HepG2 (cell line): ENCODE measurements around the gene TAF11. TPM values are rescaled to one million over a fixed set of nuclear protein-coding genes. Genes with fewer than 3 reads are reported as not detected.

ENCODE experiments used
- ATAC-seq: fragments of 200-7000 bp; cut with Tn5 transposase; 3 replicates; pipeline ENCODE4 v1.9.1; 2020; ENCODE audit warnings: mild to moderate bottlenecking, moderate library complexity
- BruUV-seq: library from RNA; stranded (reverse); fragments of 400-500 nt; replicated peaks from 2 replicates; lab custom pipeline; 2021; lab: Mats Ljungman, UMichigan
- CTCF ChIA-PET: fragments of 300-600 bp; formaldehyde crosslinking; extraction: SDS; loops from one replicate; lab custom pipeline; 2021; ENCODE audit warnings: low total read pairs, inconsistent platforms, low intra/inter-chr PET ratio; lab: Yijun Ruan, JAX
- POLR2A ChIA-PET: fragments of 350-600 bp; sonication (Branson Sonifier 250); formaldehyde crosslinking; loops from one replicate; lab custom pipeline; 2020; ENCODE audit warnings: antibody characterized with exemption, inconsistent platforms; lab: Yijun Ruan, JAX
- DNase-seq: peaks from one replicate; pipeline ENCODE4 v3.0.0-alpha.2; 2015; ENCODE audit warnings: low spot score
- FAIRE-seq: peaks from 3 replicates; lab custom pipeline; 2011; peaks lifted over from hg19 to GRCh38; lab: Jason Lieb, UNC
- H2AFZ ChIP-seq: one replicate; pipeline ENCODE4 v1.6.1; 2011; ENCODE audit warnings: low read length, inconsistent platforms
- H3K27ac ChIP-seq: fragments of 300-600 bp; 3 replicates; pipeline ENCODE4 v1.8.0; 2011; ENCODE audit warnings: mixed run types, mild to moderate bottlenecking, mixed read lengths, low read length, inconsistent platforms; ENCODE audit not compliant: insufficient read depth; ENCODE audit errors: extremely low read length
- H3K27me3 ChIP-seq, 2 experiments: fragments of 200-600 bp in 1 of 2; 2 replicates in 1 of 2; 3 replicates in 1 of 2; pipeline versions ENCODE4 v1.6.0 to v1.8.0; 2011; ENCODE audit warnings: low read length in 2 of 2, mild to moderate bottlenecking in 2 of 2, moderate library complexity in 2 of 2, inconsistent platforms in 1 of 2; ENCODE audit not compliant: insufficient read depth in 2 of 2, control insufficient read depth in 1 of 2
- H3K36me3 ChIP-seq, 2 experiments: fragments of 200-600 bp in 1 of 2; replicated peaks in 1 of 2; 2 replicates in 1 of 2; 3 replicates in 1 of 2; pipeline versions ENCODE4 v1.5.1 to v1.8.0; 2011; ENCODE audit warnings: low read length in 2 of 2, inconsistent platforms in 1 of 2; ENCODE audit not compliant: insufficient read depth in 2 of 2, control insufficient read depth in 1 of 2
- H3K4me1 ChIP-seq: 2 replicates; pipeline ENCODE4 v1.5.1; 2012; ENCODE audit warnings: low read length, inconsistent platforms; ENCODE audit not compliant: insufficient read depth
- H3K4me2 ChIP-seq: 2 replicates; pipeline ENCODE4 v1.6.0; 2011; ENCODE audit warnings: low read depth, low read length, inconsistent platforms
- H3K4me3 ChIP-seq, 3 experiments: fragments of 200-600 bp in 1 of 3; sonication (generic), shearing (Covaris generic) in 1 of 3; replicated peaks in 1 of 3; 2 replicates each; pipeline ENCODE4 v1.5.1; 2011 to 2016; ENCODE audit warnings: low read length in 3 of 3, inconsistent platforms in 2 of 3, low read depth in 2 of 3, mild to moderate bottlenecking in 2 of 3, control low read depth in 1 of 3, mixed read lengths in 1 of 3; ENCODE audit not compliant: insufficient read depth in 1 of 3
- H3K79me2 ChIP-seq: one replicate; pipeline ENCODE4 v1.6.1; 2011; ENCODE audit warnings: low read length, inconsistent platforms; ENCODE audit not compliant: insufficient read depth
- H3K9ac ChIP-seq: 2 replicates; pipeline ENCODE4 v1.6.0; 2011; ENCODE audit warnings: mild to moderate bottlenecking, low read depth, low read length, inconsistent platforms; ENCODE audit not compliant: insufficient read depth
- H3K9me3 ChIP-seq: 2 replicates; pipeline ENCODE4 v1.5.1; 2012; ENCODE audit warnings: mild to moderate bottlenecking, low read length
- H4K20me1 ChIP-seq: 2 replicates; pipeline ENCODE4 v1.6.0; 2011; ENCODE audit warnings: inconsistent platforms, mild to moderate bottlenecking, low read length, moderate library complexity; ENCODE audit not compliant: insufficient read depth
- CTCF ChIP-seq: sonication (generic); formaldehyde crosslinking; IDR thresholded peaks from 2 replicates; pipeline ENCODE4 v1.5.0; 2020; ENCODE audit warnings: mild to moderate bottlenecking, missing genetic modification reagents, moderate library complexity
- FOSL2 ChIP-seq: sonication (generic); formaldehyde crosslinking; IDR thresholded peaks from 2 replicates; pipeline ENCODE4 v1.4.0; 2020; ENCODE audit warnings: missing genetic modification reagents
- MBNL3 ChIP-seq: fragments of 250-450 bp; sonication (Bioruptor Pico); conservative IDR thresholded peaks from 2 replicates; pipeline ENCODE4 v1.8.0; 2022; ENCODE audit warnings: mild to moderate bottlenecking, inconsistent platforms
- MXI1 ChIP-seq: IDR thresholded peaks from 3 replicates; pipeline ENCODE4 v1.6.1; 2012; ENCODE audit warnings: low read depth, low read length, inconsistent platforms, borderline replicate concordance
- ZNF775 ChIP-seq: sonication (generic); formaldehyde crosslinking; IDR thresholded peaks from 2 replicates; pipeline ENCODE4 v1.4.0; 2020; ENCODE audit warnings: missing genetic modification reagents, mild to moderate bottlenecking, moderate library complexity, borderline replicate concordance
- WGBS: methylation state at CpG from one replicate; pipeline ENCODE4 v1.1.6; 2017; ENCODE audit warnings: low lambda C conversion rate; 5-methylcytosine and 5-hydroxymethylcytosine counted together
- in situ Hi-C: cut with HindIII; loops from 2 replicates; pipeline ENCODE4 v1.10.0; 2017; ENCODE audit warnings: low pct_unique_long_range_greater_than_20kb; ENCODE audit not compliant: extremely low pct_ligation_motif_present
- intact Hi-C: fragments of 100-400 bp; cut with micrococcal nuclease; formaldehyde crosslinking; loops from one replicate; pipeline ENCODE4 v1.10.0; 2022; ENCODE audit not compliant: unreplicated experiment
- polyA plus RNA-seq, 8 experiments: library from polyadenylated mRNA; depleted of rRNA in 3 of 8; stranded (reverse) in 7 of 8; unstranded in 1 of 8; fragments of >200 nt; fragmentation: Illumina TruSeq in 4 of 8; extraction: Trizol in 4 of 8; gene quantifications; 2 replicates each; pipeline versions ENCODE4 v1.2.1 to v1.2.3, GENCODE V29; 2011 to 2016; ENCODE audit warnings: low read depth in 4 of 8, missing spikeins in 1 of 8, mixed read lengths in 1 of 8; ENCODE audit not compliant: insufficient read depth in 1 of 8
- total RNA-seq, 5 experiments: library from RNA; depleted of rRNA; stranded (reverse); fragments of >200 nt; fragmentation: Illumina TruSeq; extraction: Trizol; gene quantifications; 2 replicates each; pipeline ENCODE4 v1.2.3, GENCODE V29; 2016; ENCODE audit warnings: low read depth in 1 of 5
- TF ChIP-seq, protein P1 (sequence below): sonication (generic); formaldehyde crosslinking; IDR thresholded peaks from 2 replicates; pipeline ENCODE4 v1.4.0; 2020; ENCODE audit warnings: missing genetic modification reagents
- TF ChIP-seq, protein P2 (sequence below): sonication (generic); formaldehyde crosslinking; IDR thresholded peaks from 2 replicates; pipeline ENCODE4 v1.8.0; 2022; ENCODE audit warnings: missing genetic modification reagents, mild to moderate bottlenecking, moderate library complexity, borderline replicate concordance
- TF ChIP-seq, protein P3 (sequence below): sonication (generic); formaldehyde crosslinking; IDR thresholded peaks from 2 replicates; pipeline ENCODE4 v1.5.0; 2020; ENCODE audit warnings: missing genetic modification reagents

TAF11 gene
- total and polyA plus RNA-seq, 2 of the 13 experiments (the other 11 are each of a cell fraction or from before 2014, with no cell fraction given), result 35.4 to 73.6 TPM

DNA sequence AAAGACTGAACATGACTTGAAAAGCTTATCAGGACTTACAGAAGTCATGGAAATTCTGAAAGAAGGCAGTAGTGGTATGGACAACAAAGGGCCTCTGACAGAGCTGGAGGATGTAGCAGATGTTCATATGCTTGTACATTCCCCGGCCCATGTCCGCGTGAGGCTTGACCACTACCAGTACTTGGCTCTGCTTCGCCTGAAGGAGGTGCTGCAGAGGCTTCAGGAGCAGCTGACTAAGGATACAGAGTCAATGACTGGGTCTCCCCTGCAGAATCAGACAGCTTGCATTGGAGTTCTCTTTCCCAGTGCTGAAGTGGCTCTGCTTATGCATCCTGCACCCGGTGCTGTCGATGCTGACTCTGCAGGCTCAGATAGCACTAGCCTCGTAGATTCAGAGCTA lies 29.2 kb downstream of the TAF11 start:
- DNase-seq, result peak; percentile 23
- no peak for FAIRE-seq
- H3K9ac ChIP-seq, result no peak overlapping the region
- POLR2A ChIA-PET, result no interaction called here
- BruUV-seq, result no TSS peak
- 98% methylated on average over 6 of the region's 7 CpGs for WGBS
- no peaks in the 10 kb centered on the region for H3K4me1 ChIP-seq
- ATAC-seq, result peak; percentile 82
- H3K27ac ChIP-seq, result no peak overlapping the region
- intact Hi-C loops, result no loop called here
- no peak overlapping the region for H3K4me3 ChIP-seq
- TF ChIP-seq CTCF (0 out of 2 replicates have a peak, but pooled peaks have one; percentile 34), FOSL2 (no peak)
- TF ChIP-seq, protein P1, sequence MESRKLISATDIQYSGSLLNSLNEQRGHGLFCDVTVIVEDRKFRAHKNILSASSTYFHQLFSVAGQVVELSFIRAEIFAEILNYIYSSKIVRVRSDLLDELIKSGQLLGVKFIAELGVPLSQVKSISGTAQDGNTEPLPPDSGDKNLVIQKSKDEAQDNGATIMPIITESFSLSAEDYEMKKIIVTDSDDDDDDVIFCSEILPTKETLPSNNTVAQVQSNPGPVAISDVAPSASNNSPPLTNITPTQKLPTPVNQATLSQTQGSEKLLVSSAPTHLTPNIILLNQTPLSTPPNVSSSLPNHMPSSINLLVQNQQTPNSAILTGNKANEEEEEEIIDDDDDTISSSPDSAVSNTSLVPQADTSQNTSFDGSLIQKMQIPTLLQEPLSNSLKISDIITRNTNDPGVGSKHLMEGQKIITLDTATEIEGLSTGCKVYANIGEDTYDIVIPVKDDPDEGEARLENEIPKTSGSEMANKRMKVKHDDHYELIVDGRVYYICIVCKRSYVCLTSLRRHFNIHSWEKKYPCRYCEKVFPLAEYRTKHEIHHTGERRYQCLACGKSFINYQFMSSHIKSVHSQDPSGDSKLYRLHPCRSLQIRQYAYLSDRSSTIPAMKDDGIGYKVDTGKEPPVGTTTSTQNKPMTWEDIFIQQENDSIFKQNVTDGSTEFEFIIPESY (CRISPR knock-in tag), result peak; percentile 83
- in situ Hi-C loops, result no loop called here
- no peak overlapping the region for H2AFZ ChIP-seq
- CTCF ChIA-PET, result no interaction called here
- no peaks in the 10 kb centered on the region for H4K20me1 ChIP-seq
- H3K27me3 ChIP-seq, result no peaks in the 10 kb centered on the region
- peaks cover 48 to 74% of the 10 kb centered on the region in 2 experiments for H3K36me3 ChIP-seq
- H3K4me2 ChIP-seq, result no peak overlapping the region
- H3K9me3 ChIP-seq, result no peaks in the 10 kb centered on the region
- H3K79me2 ChIP-seq, result no peaks in the 10 kb centered on the region

- Histone ChIP-seq H2AFZ (no peak overlapping the region), H3K9ac (no peak overlapping the region), H3K4me3 (no peak overlapping the region), H4K20me1 (no peaks in the 10 kb centered on the region), H3K4me1 (no peaks in the 10 kb centered on the region), H3K27ac (no peak overlapping the region), H3K4me2 (no peak overlapping the region), H3K9me3 (no peaks in the 10 kb centered on the region), H3K36me3 (peaks cover 60 to 89% of the 10 kb centered on the region in 2 experiments), H3K79me2 (no peaks in the 10 kb centered on the region), H3K27me3 (no peaks in the 10 kb centered on the region)
- in situ Hi-C loops, result no loop called here
- no peak for DNase-seq
- CTCF ChIA-PET, result no interaction called here
- POLR2A ChIA-PET, result no interaction called here
- ATAC-seq, result no peak
- no TSS peak for BruUV-seq
- WGBS, result 96% methylated on average over 7 of the region's 7 CpGs
- intact Hi-C loops, result no loop called here
- no peak for FAIRE-seq
- TF ChIP-seq MBNL3 (no peak), MXI1 (no peak), ZNF775 (no peak)
- TF ChIP-seq, protein P2, sequence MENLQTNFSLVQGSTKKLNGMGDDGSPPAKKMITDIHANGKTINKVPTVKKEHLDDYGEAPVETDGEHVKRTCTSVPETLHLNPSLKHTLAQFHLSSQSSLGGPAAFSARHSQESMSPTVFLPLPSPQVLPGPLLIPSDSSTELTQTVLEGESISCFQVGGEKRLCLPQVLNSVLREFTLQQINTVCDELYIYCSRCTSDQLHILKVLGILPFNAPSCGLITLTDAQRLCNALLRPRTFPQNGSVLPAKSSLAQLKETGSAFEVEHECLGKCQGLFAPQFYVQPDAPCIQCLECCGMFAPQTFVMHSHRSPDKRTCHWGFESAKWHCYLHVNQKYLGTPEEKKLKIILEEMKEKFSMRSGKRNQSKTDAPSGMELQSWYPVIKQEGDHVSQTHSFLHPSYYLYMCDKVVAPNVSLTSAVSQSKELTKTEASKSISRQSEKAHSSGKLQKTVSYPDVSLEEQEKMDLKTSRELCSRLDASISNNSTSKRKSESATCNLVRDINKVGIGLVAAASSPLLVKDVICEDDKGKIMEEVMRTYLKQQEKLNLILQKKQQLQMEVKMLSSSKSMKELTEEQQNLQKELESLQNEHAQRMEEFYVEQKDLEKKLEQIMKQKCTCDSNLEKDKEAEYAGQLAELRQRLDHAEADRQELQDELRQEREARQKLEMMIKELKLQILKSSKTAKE, result no peak
- TF ChIP-seq, protein P3, sequence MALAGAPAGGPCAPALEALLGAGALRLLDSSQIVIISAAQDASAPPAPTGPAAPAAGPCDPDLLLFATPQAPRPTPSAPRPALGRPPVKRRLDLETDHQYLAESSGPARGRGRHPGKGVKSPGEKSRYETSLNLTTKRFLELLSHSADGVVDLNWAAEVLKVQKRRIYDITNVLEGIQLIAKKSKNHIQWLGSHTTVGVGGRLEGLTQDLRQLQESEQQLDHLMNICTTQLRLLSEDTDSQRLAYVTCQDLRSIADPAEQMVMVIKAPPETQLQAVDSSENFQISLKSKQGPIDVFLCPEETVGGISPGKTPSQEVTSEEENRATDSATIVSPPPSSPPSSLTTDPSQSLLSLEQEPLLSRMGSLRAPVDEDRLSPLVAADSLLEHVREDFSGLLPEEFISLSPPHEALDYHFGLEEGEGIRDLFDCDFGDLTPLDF (CRISPR knock-in tag), result no peak
Measured at GRCh38 chr6:34855463-34855862, 32.4 kb downstream of the TAF11 start.
